ENCODE data around the gene TBRG4.

Gene TBRG4

GRCh38 chr7:45143616-45144015, 32.1 kb upstream of the TBRG4 start:
- no peak for DNase-seq

- no peak for DNase-seq
Observed at GRCh38 chr7:45140827-45141226, 29.3 kb upstream of the TBRG4 start.

- no peak for DNase-seq
Observed at GRCh38 chr7:45138433-45139267, 27.2 kb upstream of the TBRG4 start.

GRCh38 chr7:45136106-45137060, 24.9 kb upstream of the TBRG4 start:
- DNase-seq = peak; percentile 82 to 83

- DNase-seq = no peak
Observed at GRCh38 chr7:45133877-45134276, 22.4 kb upstream of the TBRG4 start.

GRCh38 chr7:45133352-45133751, 21.9 kb upstream of the TBRG4 start:
- no peak for DNase-seq

- DNase-seq = peak; percentile 11 to 18
Observed at GRCh38 chr7:45132708-45133320, 21.3 kb upstream of the TBRG4 start.

GRCh38 chr7:45131891-45132290, 20.4 kb upstream of the TBRG4 start:
- DNase-seq = peak; percentile 6 to 45

GRCh38 chr7:45130910-45131309, 19.4 kb upstream of the TBRG4 start:
- no peak for DNase-seq

- no peak for DNase-seq
Observed at GRCh38 chr7:45129906-45130305, 18.4 kb upstream of the TBRG4 start.

- no peak for DNase-seq
Observed at GRCh38 chr7:45129181-45129800, 17.8 kb upstream of the TBRG4 start.

- DNase-seq = no peak
Observed at GRCh38 chr7:45126920-45127319, 15.4 kb upstream of the TBRG4 start.

- no peak for DNase-seq
Observed at GRCh38 chr7:45126201-45126600, 14.7 kb upstream of the TBRG4 start.

GRCh38 chr7:45125193-45125904, 13.9 kb upstream of the TBRG4 start:
- no peak for DNase-seq

- DNase-seq = no peak
Observed at GRCh38 chr7:45123913-45124710, 12.6 kb upstream of the TBRG4 start.

GRCh38 chr7:45122975-45123860, 11.7 kb upstream of the TBRG4 start:
- DNase-seq = no peak

- DNase-seq = no peak
Observed at GRCh38 chr7:45119550-45119949, 8.1 kb upstream of the TBRG4 start.

GRCh38 chr7:45118889-45119331, 7.4 kb upstream of the TBRG4 start:
- no peak for DNase-seq

GRCh38 chr7:45118292-45118691, 6.8 kb upstream of the TBRG4 start:
- no peak for DNase-seq

GRCh38 chr7:45117582-45117981, 6.1 kb upstream of the TBRG4 start:
- no peak for DNase-seq
